Pancreas (tissue), 10 donors: ENCODE data around the gene MAD1L1. TPM values are rescaled to one million over a fixed set of nuclear protein-coding genes. Genes with fewer than 3 reads are reported as not detected.
A peak's percentile ranks its signal among the peaks of the same experiment; 100 is the strongest.

Experiments
- ATAC-seq, 4 donors: fragments of 200-7000 bp; cut with Tn5 transposase; one replicate each; pipeline versions ENCODE4 v1.8.0 to v1.9.1; 2020; ENCODE audit warnings: mild to moderate bottlenecking in 4 of 4, moderate library complexity in 4 of 4
- DNase-seq, 6 donors: peaks; one replicate each; pipeline ENCODE4 v3.0.0-alpha.2; 2020
- FAIRE-seq: peaks from 2 replicates; lab custom pipeline; 2012; peaks lifted over from hg19 to GRCh38; lab: Jason Lieb, UNC
- H3K27ac ChIP-seq, 4 donors: fragments of 200-600 bp; sonication (generic); 1 replicate in 3 of 4; 2 replicates in 1 of 4; pipeline versions ENCODE4 v1.5.0 to v1.8.0; 2020
- H3K27me3 ChIP-seq, 4 donors: fragments of 200-600 bp; one replicate each; pipeline ENCODE4 v1.8.0; 2021
- H3K36me3 ChIP-seq, 3 donors: fragments of 200-600 bp; sonication (generic) in 1 of 3; one replicate each; pipeline versions ENCODE4 v1.5.0 to v1.8.0; 2020 to 2021
- H3K4me1 ChIP-seq, 3 donors: fragments of 200-600 bp; one replicate each; pipeline ENCODE4 v1.8.0; 2021
- H3K4me3 ChIP-seq, 4 donors: fragments of 200-600 bp; sonication (generic) in 2 of 4; one replicate each; pipeline versions ENCODE4 v1.5.0 to v1.8.0; 2020 to 2021
- H3K9me3 ChIP-seq, 4 donors: fragments of 200-600 bp; one replicate each; pipeline ENCODE4 v1.8.0; 2021
- WGBS, 2 donors: extraction: QIAGEN DNeasy Blood & Tissue Kit; methylation state at CpG; one replicate each; pipeline ENCODE4 v1.1.7; 2013; 5-methylcytosine and 5-hydroxymethylcytosine counted together
- intact Hi-C, 3 donors: fragments of 100-400 bp; cut with DNase I; formaldehyde crosslinking; loops; one replicate each; pipeline versions ENCODE4 v1.11.1 to v1.14.2; 2022
- polyA plus RNA-seq, 2 donors: library from polyadenylated mRNA; stranded (reverse); fragments of 200-250 nt; gene quantifications; one replicate each; pipeline ENCODE4 v1.2.3, GENCODE V29; 2013
- total RNA-seq, 6 donors: library from RNA; stranded (reverse); fragmentation: NEBNext Ultra II Directional in 4 of 6; extraction: Animal tissue kit (Norgen Biotek cat#: 25700) in 4 of 6; gene quantifications; one replicate each; pipeline versions ENCODE4 v1.2.1 to v1.2.4, GENCODE V29; 2021 to 2023
- TF ChIP-seq, protein P1 (sequence below), 4 donors: fragments of 200-600 bp; sonication (generic) in 3 of 4; IDR thresholded peaks; one replicate each; pipeline versions ENCODE4 v1.5.0 to v1.8.0; 2021; ENCODE audit warnings: antibody characterized with exemption in 4 of 4
- donor health status: healthy with polysubstance abuse.
- donor health status: DM: no; HTN: no; CAD: no; lungs with moderate emphysema.
- donor health status: DM: no; HTN: no; CAD: no.
- donor health status: control.
- donor health status: control.
- donor health status: Bipolar disorder and iron deficiency.
- donor health status: DM: yes; HTN: yes; CAD: no.
- donor health status: DM: no; HTN: no; CAD: no.
- donor health status: DM: no; HTN: no; CAD: no.
- donor health status: DM: yes; HTN: yes; CAD: no.

MAD1L1 gene
- total and polyA plus RNA-seq, 8 donors = 9.8 to 28.2 (median 11.9) TPM

DNA sequence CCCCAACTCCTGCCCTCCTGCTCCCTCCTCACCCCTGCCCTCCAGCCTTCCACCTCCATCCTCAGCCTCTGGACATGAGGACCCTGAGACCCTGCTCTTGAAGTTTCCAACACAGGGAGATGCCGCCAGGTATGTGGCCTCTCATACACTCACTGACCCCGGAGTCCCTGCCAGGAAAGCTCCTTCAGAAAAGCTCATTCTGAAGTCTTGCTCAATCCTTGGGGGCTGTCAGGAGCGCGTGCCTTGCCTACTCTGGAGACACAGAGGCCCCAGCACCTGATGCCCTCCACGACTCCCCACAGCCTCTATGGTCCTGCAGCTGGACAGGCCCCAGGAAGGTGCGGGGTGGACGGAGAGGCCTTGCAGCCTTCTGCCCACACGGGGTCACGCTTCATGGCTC lies 20.3 kb upstream of the MAD1L1 start:
- Histone ChIP-seq H3K9me3 (no peaks in the 10 kb centered on the region), H3K4me1 (no peaks in the 10 kb centered on the region), H3K27ac (no peak overlapping the region), H3K4me3 (no peak overlapping the region), H3K36me3 (no peaks in the 10 kb centered on the region), H3K27me3 (no peaks in the 10 kb centered on the region)
- DNase-seq (no peak), FAIRE-seq (no peak), ATAC-seq (no peak)
- intact Hi-C loops = loop anchor here in 1 of 3 donors (10.0 kb wide), 1 partner anchor 92 kb away; no protein-coding TSS in a partner anchor
- TF ChIP-seq, protein P1, sequence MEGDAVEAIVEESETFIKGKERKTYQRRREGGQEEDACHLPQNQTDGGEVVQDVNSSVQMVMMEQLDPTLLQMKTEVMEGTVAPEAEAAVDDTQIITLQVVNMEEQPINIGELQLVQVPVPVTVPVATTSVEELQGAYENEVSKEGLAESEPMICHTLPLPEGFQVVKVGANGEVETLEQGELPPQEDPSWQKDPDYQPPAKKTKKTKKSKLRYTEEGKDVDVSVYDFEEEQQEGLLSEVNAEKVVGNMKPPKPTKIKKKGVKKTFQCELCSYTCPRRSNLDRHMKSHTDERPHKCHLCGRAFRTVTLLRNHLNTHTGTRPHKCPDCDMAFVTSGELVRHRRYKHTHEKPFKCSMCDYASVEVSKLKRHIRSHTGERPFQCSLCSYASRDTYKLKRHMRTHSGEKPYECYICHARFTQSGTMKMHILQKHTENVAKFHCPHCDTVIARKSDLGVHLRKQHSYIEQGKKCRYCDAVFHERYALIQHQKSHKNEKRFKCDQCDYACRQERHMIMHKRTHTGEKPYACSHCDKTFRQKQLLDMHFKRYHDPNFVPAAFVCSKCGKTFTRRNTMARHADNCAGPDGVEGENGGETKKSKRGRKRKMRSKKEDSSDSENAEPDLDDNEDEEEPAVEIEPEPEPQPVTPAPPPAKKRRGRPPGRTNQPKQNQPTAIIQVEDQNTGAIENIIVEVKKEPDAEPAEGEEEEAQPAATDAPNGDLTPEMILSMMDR (IDR thresholded peaks at IDR 0.05) = no peak
- 95% methylated on average over 9 of the region's 9 CpGs for WGBS, 2 donors

DNA sequence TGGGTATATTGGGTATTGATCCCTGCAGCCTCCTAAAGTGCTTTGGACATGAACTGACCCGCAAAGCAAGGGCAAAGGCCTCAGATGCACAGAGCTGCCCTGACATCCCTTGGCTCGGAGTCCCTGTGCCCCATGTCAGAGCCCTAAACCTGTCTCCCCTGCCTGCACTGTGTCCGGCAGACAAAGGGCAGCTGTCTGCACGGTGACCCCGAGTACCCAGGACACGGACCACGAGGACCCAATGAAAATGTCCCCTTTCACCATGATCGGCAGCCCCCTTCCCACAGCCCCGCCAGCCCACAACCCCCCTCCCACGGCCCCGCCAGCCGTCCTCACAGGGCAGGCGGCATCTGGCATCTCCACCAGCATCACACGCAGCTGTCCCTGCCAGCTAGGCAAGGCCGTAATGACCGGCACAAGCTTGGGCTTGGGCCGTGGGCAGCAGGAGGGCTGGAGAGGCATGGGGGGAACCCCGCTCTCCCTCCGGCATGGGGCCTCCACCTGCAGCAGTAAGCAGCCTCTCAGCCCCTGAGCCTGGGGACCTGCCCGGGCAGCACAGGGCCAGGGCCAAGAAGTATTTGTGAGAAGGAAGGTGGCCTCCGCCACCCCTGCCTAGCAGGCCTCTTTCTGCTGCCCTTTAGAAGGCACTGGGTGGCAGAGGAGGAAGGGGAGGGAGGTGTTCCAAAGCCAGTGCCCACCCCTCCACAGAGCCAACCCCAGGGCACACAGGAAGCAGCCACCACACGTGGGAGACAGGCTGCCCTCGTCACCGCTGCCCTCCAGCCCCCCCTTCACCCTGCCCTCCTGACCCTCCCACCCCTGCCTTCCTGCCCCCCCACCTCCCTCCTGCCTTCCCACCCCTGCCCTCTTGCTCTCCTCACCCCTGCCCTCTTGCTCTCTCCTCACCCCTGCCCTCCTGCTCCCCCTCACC lies 19.4 kb upstream of the MAD1L1 start:
- Histone ChIP-seq H3K27me3 (no peaks in the 10 kb centered on the region), H3K4me3 (no peak overlapping the region), H3K27ac (no peak overlapping the region), H3K36me3 (no peaks in the 10 kb centered on the region), H3K4me1 (no peaks in the 10 kb centered on the region), H3K9me3 (no peaks in the 10 kb centered on the region)
- no peak for ATAC-seq
- peak in 1 of 6 donors; percentile 72 for DNase-seq
- 87 to 93% methylated on average over 22 to 24 of the region's 24 CpGs for WGBS, 2 donors
- no peak for FAIRE-seq
- TF ChIP-seq, protein P1 (IDR thresholded peaks at IDR 0.05) = no peak
- intact Hi-C loops = loop anchor here in 1 of 3 donors (10.0 kb wide), 1 partner anchor 93 kb away; no protein-coding TSS in a partner anchor

DNA sequence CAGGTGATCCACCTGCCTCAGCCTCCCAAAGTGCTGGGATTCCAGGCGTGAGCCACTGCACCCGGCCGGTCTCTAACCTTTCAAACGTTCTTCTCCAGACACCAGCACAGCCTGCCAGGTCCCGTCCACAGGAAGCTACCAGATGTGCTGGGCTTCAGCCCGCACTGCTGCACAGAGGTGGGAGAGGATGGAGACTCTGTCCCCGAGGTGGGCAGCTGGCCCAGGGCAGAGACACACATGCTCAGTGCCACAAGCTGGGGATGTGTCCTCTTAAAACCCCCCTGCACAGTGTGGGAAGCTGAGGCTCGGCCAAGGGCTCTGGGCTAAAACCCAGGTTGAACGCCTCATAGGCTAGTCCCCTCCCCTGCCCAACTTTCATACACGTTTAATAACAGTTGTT lies 18.6 kb upstream of the MAD1L1 start:
- Histone ChIP-seq H3K9me3 (no peaks in the 10 kb centered on the region), H3K36me3 (no peaks in the 10 kb centered on the region), H3K4me1 (no peaks in the 10 kb centered on the region), H3K27ac (no peak overlapping the region), H3K4me3 (no peak overlapping the region), H3K27me3 (no peaks in the 10 kb centered on the region)
- no peak for DNase-seq
- TF ChIP-seq, protein P1 (IDR thresholded peaks at IDR 0.05) = no peak
- FAIRE-seq = no peak
- 80 to 84% methylated on average over 10 of the region's 10 CpGs for WGBS, 2 donors
- ATAC-seq = no peak
- intact Hi-C loops = loop anchor here in 1 of 3 donors (10.0 kb wide), 1 partner anchor 93 kb away; no protein-coding TSS in a partner anchor

DNA sequence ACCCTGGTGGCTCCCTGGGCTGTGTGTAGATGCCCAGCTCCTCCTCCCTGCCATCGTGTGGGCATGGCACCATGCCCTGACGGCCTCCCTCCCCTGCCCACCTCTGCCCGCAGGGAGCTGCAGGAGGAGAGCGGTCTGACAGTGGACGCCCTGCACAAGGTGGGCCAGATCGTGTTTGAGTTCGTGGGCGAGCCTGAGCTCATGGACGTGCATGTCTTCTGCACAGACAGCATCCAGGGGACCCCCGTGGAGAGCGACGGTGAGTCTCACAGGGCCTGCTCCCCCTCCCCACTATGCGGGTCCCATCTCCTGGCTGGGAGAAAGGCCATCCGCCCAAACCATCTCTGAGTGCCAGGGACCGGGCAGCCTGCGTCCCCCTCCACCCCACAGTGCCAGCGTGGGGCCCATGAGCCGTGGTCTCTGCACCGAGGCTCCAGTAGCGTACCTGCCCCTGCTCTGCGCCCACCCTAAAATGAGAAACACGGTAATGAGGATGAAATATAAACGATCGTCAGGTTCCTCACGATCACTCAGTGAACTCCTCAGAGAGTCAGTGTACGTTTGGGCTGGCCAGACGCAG lies 17.1 kb upstream of the MAD1L1 start:
- TF ChIP-seq, protein P1 (IDR thresholded peaks at IDR 0.05) = no peak
- no peaks in the 10 kb centered on the region for H3K9me3 ChIP-seq
- FAIRE-seq = no peak
- no peak overlapping the region for H3K4me3 ChIP-seq
- 74 to 83% methylated on average over 26 to 27 of the region's 27 CpGs for WGBS, 2 donors
- peak overlapping the region in 2 of 4 donors; percentile 33 to 39 for H3K27ac ChIP-seq
- ATAC-seq = no peak
- DNase-seq = no peak
- no peaks in the 10 kb centered on the region for H3K27me3 ChIP-seq
- intact Hi-C loops = loop anchor here in 1 of 3 donors (10.0 kb wide), 1 partner anchor 95 kb away; no protein-coding TSS in a partner anchor
- H3K36me3 ChIP-seq = no peaks in the 10 kb centered on the region
- no peaks in the 10 kb centered on the region for H3K4me1 ChIP-seq
